HEK293T (cell line): ENCODE measurements around the gene GORASP1.

Source experiments
- CTCF ChIA-PET: fragments of 350-600 bp; formaldehyde crosslinking; extraction: SDS; loops from one replicate; lab custom pipeline; 2021; ENCODE audit warnings: antibody characterized with exemption, inconsistent platforms; lab: Yijun Ruan, JAX
- POLR2A ChIA-PET: fragments of 350-600 bp; formaldehyde crosslinking; extraction: SDS; loops from one replicate; lab custom pipeline; 2020; ENCODE audit warnings: antibody characterized with exemption, inconsistent platforms; lab: Yijun Ruan, JAX
- DNase-seq: peaks from one replicate; pipeline ENCODE4 v3.0.0; 2012; ENCODE audit warnings: mixed read lengths; ENCODE audit errors: extremely low spot score
- ARNT ChIP-seq: fragments of 450-650 bp; IDR thresholded peaks from 2 replicates; pipeline ENCODE4 v1.6.1; 2017; ENCODE audit warnings: mild to moderate bottlenecking
- BHLHE40 ChIP-seq: fragments of 450-650 bp; IDR thresholded peaks from 2 replicates; pipeline ENCODE4 v1.6.1; 2016; ENCODE audit warnings: mild to moderate bottlenecking, moderate library complexity, borderline replicate concordance
- CTBP1 ChIP-seq: fragments of 450-650 bp; IDR thresholded peaks from 2 replicates; pipeline ENCODE4 v1.6.1; 2016; ENCODE audit warnings: borderline replicate concordance
- ELF4 ChIP-seq: fragments of 450-650 bp; IDR thresholded peaks from 2 replicates; pipeline ENCODE4 v1.6.1; 2017; ENCODE audit warnings: antibody characterized with exemption
- FOXA1 ChIP-seq: fragments of 450-650 bp; IDR thresholded peaks from 2 replicates; pipeline ENCODE4 v1.6.1; 2016; ENCODE audit warnings: mild to moderate bottlenecking
- FOXK2 ChIP-seq: fragments of 450-650 bp; IDR thresholded peaks from 2 replicates; pipeline ENCODE4 v1.6.1; 2016; ENCODE audit warnings: mild to moderate bottlenecking
- FOXM1 ChIP-seq: fragments of 450-650 bp; IDR thresholded peaks from 2 replicates; pipeline ENCODE4 v1.6.1; 2017; ENCODE audit warnings: mild to moderate bottlenecking, borderline replicate concordance
- HDGF ChIP-seq: fragments of 450-650 bp; IDR thresholded peaks from 2 replicates; pipeline ENCODE4 v1.6.1; 2017; ENCODE audit warnings: antibody characterized with exemption, borderline replicate concordance
- L3MBTL2 ChIP-seq: fragments of 450-650 bp; conservative IDR thresholded peaks from 2 replicates; pipeline ENCODE4 v1.6.1; 2016; ENCODE audit warnings: mild to moderate bottlenecking
- LEF1 ChIP-seq: fragments of 450-650 bp; IDR thresholded peaks from 2 replicates; pipeline ENCODE4 v1.6.1; 2017; ENCODE audit warnings: mild to moderate bottlenecking, borderline replicate concordance
- NFRKB ChIP-seq: fragments of 450-650 bp; IDR thresholded peaks from 2 replicates; pipeline ENCODE4 v1.6.1; 2016; ENCODE audit warnings: mild to moderate bottlenecking, moderate library complexity
- PKNOX1 ChIP-seq: fragments of 450-650 bp; IDR thresholded peaks from 2 replicates; pipeline ENCODE4 v1.6.1; 2016
- SP1 ChIP-seq: fragments of 450-650 bp; IDR thresholded peaks from 2 replicates; pipeline ENCODE4 v1.6.1; 2017
- SUZ12 ChIP-seq: fragments of 450-650 bp; IDR thresholded peaks from 2 replicates; pipeline ENCODE4 v1.6.1; 2016; ENCODE audit warnings: mild to moderate bottlenecking
- TARDBP ChIP-seq: fragments of 450-650 bp; IDR thresholded peaks from 2 replicates; pipeline ENCODE4 v1.6.1; 2016
- ZNF384 ChIP-seq: fragments of 450-650 bp; IDR thresholded peaks from 2 replicates; pipeline ENCODE4 v1.6.1; 2016

GORASP1 gene

GRCh38 chr3:39139442-39139841 lies 32.0 kb upstream of the GORASP1 start:
- DNase-seq, result no peak
- ChIA-PET CTCF (interaction anchor here (1.7 kb wide), 1 partner anchor 149 kb away, joined by 6 read pairs; no protein-coding TSS in a partner anchor), POLR2A (no interaction called here)
- TF ChIP-seq FOXM1 (no peak), FOXK2 (no peak), LEF1 (no peak), SUZ12 (no peak), NFRKB (no peak), ZNF384 (no peak), TARDBP (no peak)

GRCh38 chr3:39138804-39139415 lies 31.5 kb upstream of the GORASP1 start:
- TF ChIP-seq ELF4, result no peak
- no peak for TF ChIP-seq ZNF384
- TF ChIP-seq TARDBP, result no peak
- CTCF ChIA-PET, result interaction anchor here (1.7 kb wide), 1 partner anchor 149 kb away, joined by 6 read pairs; no protein-coding TSS in a partner anchor
- POLR2A ChIA-PET, result no interaction called here
- no peak for DNase-seq

- CTCF ChIA-PET, result interaction anchor here (1.7 kb wide), 1 partner anchor 150 kb away, joined by 6 read pairs; no protein-coding TSS in a partner anchor
- TF ChIP-seq FOXK2 (no peak), ARNT (no peak), SP1 (no peak), L3MBTL2 (no peak), HDGF (no peak), TARDBP (no peak), NFRKB (no peak), ZNF384 (no peak), LEF1 (no peak), ELF4 (no peak), BHLHE40 (no peak), SUZ12 (no peak), CTBP1 (no peak), FOXM1 (no peak), FOXA1 (no peak), PKNOX1 (no peak)
- DNase-seq, result no peak
- POLR2A ChIA-PET, result no interaction called here
These were observed 30.8 kb upstream of the GORASP1 start for GRCh38 chr3:39137991-39138803.

GRCh38 chr3:39137435-39137936 lies 30.1 kb upstream of the GORASP1 start:
- no peak for DNase-seq
- POLR2A ChIA-PET, result no interaction called here
- TF ChIP-seq FOXM1, result no peak
- TF ChIP-seq ELF4, result no peak
- TF ChIP-seq BHLHE40, result no peak
- TF ChIP-seq NFRKB, result no peak
- TF ChIP-seq HDGF, result no peak
- TF ChIP-seq SP1, result no peak
- TF ChIP-seq TARDBP, result no peak
- TF ChIP-seq SUZ12, result no peak
- no peak for TF ChIP-seq CTBP1
- no peak for TF ChIP-seq FOXK2
- no peak for TF ChIP-seq ARNT
- TF ChIP-seq FOXA1, result no peak
- no peak for TF ChIP-seq PKNOX1
- TF ChIP-seq L3MBTL2, result no peak
- no peak for TF ChIP-seq LEF1
- CTCF ChIA-PET, result interaction anchor here (1.7 kb wide), 1 partner anchor 151 kb away, joined by 6 read pairs; no protein-coding TSS in a partner anchor

DNA sequence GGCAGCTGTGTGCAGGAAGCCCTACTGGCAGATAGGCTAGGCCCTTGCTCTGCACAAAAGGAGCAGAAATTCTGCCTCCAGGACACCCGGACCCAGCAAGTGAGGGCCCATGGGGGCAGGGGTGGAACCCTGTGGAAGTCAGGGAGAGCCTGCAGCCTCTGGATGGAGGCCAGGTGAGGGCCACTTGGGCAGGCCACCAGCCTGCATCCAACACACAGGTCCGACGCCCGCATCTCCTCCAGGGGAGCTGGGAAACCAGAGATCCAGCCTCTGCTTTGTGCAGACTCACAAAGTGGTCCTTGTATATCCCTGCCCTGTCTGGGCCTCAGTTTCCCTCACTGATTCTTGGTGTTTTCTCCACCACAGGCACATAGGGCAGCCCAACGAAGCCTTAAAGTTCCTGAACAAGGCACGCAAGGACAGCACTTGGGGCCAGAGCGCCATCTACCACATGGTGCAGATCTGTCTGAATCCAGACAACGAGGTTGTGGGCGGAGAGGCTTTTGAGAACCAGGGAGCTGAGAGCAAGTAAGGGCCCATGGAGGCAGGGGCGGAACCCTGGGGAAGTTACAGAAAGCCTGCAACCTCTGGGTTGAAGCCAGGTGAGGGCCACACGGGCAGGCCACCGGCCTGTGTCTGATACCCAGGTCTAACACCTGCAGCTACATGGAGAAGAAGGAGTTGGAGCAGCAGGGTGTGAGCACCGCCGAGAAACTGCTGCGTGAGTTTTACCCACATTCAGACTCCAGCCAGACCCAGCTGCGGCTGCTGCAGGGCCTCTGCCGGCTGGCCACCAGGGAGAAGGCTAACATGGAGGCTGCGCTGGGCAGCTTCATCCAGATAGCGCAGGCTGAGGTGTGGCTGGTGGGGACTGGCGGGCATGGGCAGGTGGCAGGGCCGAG lies 29.4 kb upstream of the GORASP1 start:
- no peak for DNase-seq
- CTCF ChIA-PET, result no interaction called here
- POLR2A ChIA-PET, result no interaction called here
- TF ChIP-seq HDGF (no peak), FOXM1 (no peak), TARDBP (no peak), BHLHE40 (no peak), FOXA1 (no peak)

DNA sequence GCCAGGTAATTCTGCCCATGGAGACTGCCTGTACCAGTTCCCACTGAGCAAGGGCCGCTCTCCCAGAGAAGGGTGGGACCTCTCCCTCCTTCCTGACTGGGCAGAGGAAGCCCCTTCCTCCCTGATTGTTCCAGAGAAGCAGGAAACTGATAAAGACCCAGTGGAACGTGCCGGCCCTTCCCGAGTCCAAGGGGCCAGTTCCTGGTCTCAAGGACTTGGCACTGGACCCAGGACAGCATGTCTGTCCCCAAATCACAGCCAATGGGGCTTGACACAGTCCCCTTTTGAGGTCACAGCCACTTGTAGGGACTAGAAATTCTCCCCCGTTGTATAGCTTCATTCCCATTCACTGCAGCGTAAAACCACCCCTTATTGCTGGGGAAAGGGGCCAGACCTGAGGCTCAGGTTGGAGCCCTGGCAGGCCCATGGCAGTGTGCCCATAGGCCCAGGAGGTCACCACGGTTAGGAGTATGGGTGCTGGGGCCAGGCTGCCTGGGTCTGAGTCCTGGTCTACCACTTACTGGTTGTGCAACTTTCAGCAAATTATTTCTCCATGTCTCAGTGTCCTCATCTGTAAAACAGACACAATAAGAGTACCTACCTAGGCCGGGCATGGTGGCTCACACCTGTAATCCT lies 27.9 kb upstream of the GORASP1 start:
- POLR2A ChIA-PET, result no interaction called here
- CTCF ChIA-PET, result no interaction called here
- DNase-seq, result no peak
- TF ChIP-seq ELF4 (no peak), BHLHE40 (no peak), LEF1 (no peak), HDGF (no peak), FOXK2 (no peak), ARNT (no peak), PKNOX1 (no peak), FOXA1 (no peak), NFRKB (no peak), ZNF384 (no peak), CTBP1 (no peak), SP1 (no peak), FOXM1 (no peak), TARDBP (no peak), SUZ12 (no peak)
